CD4-positive, alpha-beta T cell (primary cell): ENCODE data around the gene CREBZF. TPM values are rescaled to one million over a fixed set of nuclear protein-coding genes. Genes with fewer than 3 reads are reported as not detected.
A peak's percentile ranks its signal among the peaks of the same experiment; 100 is the strongest.

Experiments
- ATAC-seq: fragments of 200-7000 bp; cut with Tn5 transposase; one replicate; pipeline ENCODE4 v1.10.0; 2022; ENCODE audit warnings: mild to moderate bottlenecking; ENCODE audit not compliant: poor library complexity
- CTCF ChIA-PET: fragments of 350-600 bp; sonication (Branson Sonifier 250); formaldehyde crosslinking; loops from one replicate; lab custom pipeline; 2021; ENCODE audit warnings: antibody characterized with exemption, inconsistent platforms; lab: Charles Lee
- POLR2A ChIA-PET: fragments of 350-600 bp; sonication (Branson Sonifier 250); formaldehyde crosslinking; loops from one replicate; lab custom pipeline; 2021; ENCODE audit warnings: antibody characterized with exemption, inconsistent platforms; lab: Charles Lee
- DNase-seq, 14 experiments: peaks; one replicate each; pipeline ENCODE4 v3.0.0-alpha.2; 2013 to 2020; ENCODE audit warnings: mixed read lengths in 2 of 14
- H3K27ac ChIP-seq, 2 donors: one replicate each; pipeline versions ENCODE4 v1.5.1 to v1.7.0; 2013; ENCODE audit warnings: low read length in 2 of 2, low read depth in 1 of 2, mild to moderate bottlenecking in 1 of 2
- H3K27me3 ChIP-seq, 2 experiments: 1 replicate in 1 of 2; 2 replicates in 1 of 2; pipeline versions ENCODE4 v1.6.1 to v1.7.0; 2013; ENCODE audit warnings: low read length in 2 of 2, control low read depth in 1 of 2, mild to moderate bottlenecking in 1 of 2, moderate library complexity in 1 of 2; ENCODE audit not compliant: insufficient read depth in 2 of 2, control insufficient read depth in 1 of 2
- H3K36me3 ChIP-seq: one replicate; pipeline ENCODE4 v1.6.1; 2013; ENCODE audit warnings: low read length, control low read depth; ENCODE audit not compliant: insufficient read depth
- H3K4me1 ChIP-seq: one replicate; pipeline ENCODE4 v1.6.1; 2013; ENCODE audit warnings: low read length, control low read depth; ENCODE audit not compliant: insufficient read depth
- H3K4me3 ChIP-seq: one replicate; pipeline ENCODE4 v1.5.1; 2013; ENCODE audit warnings: mild to moderate bottlenecking, low read length, moderate library complexity
- H3K9me3 ChIP-seq, 2 experiments: 1 replicate in 1 of 2; 2 replicates in 1 of 2; pipeline versions ENCODE4 v1.6.1 to v1.7.0; 2013; ENCODE audit warnings: low read length in 2 of 2, mild to moderate bottlenecking in 2 of 2, control low read depth in 1 of 2, moderate library complexity in 1 of 2; ENCODE audit not compliant: control insufficient read depth in 1 of 2, insufficient read depth in 1 of 2
- H3K27ac Mint-ChIP-seq: one replicate; pipeline ENCODE4 v1.8.0; 2020; ENCODE audit warnings: mixed read lengths
- H3K27me3 Mint-ChIP-seq: one replicate; pipeline ENCODE4 v1.8.0; 2021; ENCODE audit warnings: mixed read lengths
- H3K36me3 Mint-ChIP-seq: one replicate; pipeline ENCODE4 v1.8.0; 2021; ENCODE audit warnings: low read depth, mixed read lengths
- H3K4me1 Mint-ChIP-seq: one replicate; pipeline ENCODE4 v1.8.0; 2021; ENCODE audit warnings: low read depth, mixed read lengths
- H3K4me3 Mint-ChIP-seq: one replicate; pipeline ENCODE4 v1.8.0; 2020; ENCODE audit warnings: mild to moderate bottlenecking, mixed read lengths
- H3K9me3 Mint-ChIP-seq: one replicate; pipeline ENCODE4 v1.8.0; 2020; ENCODE audit warnings: mixed read lengths
- intact Hi-C, 2 experiments: fragments of 100-400 bp; cut with DNase I in 1 of 2; cut with micrococcal nuclease in 1 of 2; formaldehyde crosslinking; loops; one replicate each; pipeline versions ENCODE4 v1.15.1 to v1.9.0; 2023 to 2025; cut with DNase I, micrococcal nuclease
- total RNA-seq, 174 experiments: library from RNA in 2 of 174; stranded (reverse) in 2 of 174; gene quantifications; one replicate each; pipeline ENCODE4 v1.2.3 and lab custom pipeline; 2021 to 2026
- TF ChIP-seq, protein P1 (sequence below): fragments of 200-600 bp; IDR thresholded peaks from one replicate; pipeline ENCODE4 v1.8.0; 2022; ENCODE audit warnings: antibody characterized with exemption, mild to moderate bottlenecking

Gene CREBZF
- total RNA-seq, 2 experiments from 2014 or later = 54.8 to 55.9 TPM

DNA sequence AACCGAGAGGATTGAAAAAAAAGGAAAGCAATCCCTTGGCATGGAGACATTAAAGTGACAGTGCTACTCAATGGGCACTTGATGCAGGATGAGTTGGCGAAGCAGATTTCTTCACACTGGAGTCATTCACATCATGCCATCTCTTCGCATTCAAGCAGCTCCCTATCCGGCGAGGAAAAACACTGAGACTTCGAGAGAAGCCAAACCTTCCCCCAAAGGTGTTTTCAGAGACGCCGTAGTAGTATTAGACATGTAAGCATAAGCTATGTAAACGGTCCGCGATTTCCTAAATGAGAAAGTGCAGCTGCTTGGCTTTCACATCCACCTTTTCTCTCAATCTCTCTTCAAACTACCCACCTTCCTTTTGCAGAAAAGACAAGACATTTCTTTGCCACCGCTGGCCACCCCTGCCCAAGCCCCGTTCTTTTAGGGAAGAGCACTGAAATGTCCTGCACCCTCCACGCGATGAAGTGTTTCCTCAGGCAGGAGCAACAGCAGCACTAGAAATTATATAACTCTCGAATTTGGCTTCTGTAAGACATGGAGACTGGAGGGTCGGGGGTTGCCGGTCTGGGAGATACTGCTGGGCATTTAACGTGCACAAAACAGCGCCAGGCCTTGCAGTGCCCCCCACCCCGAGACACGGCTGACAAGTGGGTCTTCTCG is 37.5 kb downstream of the CREBZF start, which contains the start of gene DLG2:
DLG2 (minus strand) TSS at position 13 of the 666 bp plus-strand sequence.
- peaks cover 59% of the 10 kb centered on the region for H3K4me1 Mint-ChIP-seq
- intact Hi-C loops = loop anchor here (1.0 to 10.0 kb wide), 7 partner anchors 127 to 1407 kb away; partner anchors contain the start of genes HIKESHI (in 2 of the 2), PICALM (in 1 of the 2) and TMEM135 (in 1 of the 2)
- peak; percentile 7 for ATAC-seq

DNA sequence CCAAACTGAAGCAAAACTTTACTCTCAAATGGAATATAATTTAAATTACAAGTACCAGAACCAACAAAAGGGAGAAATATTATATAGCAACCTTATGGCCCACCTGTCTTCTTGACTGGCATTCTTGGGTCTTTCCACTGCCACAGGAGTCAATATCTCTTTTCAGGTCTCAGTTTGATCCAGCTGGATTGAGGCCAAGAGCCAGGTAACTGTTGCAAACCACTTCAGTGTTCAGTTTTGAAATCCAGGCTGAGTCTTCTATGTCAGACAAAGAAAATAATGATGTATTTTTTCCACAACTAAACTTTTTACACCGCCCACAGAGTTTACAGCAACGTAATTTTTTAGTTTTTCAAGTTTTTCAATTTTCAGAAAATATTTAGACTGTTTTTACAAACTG is 38.4 kb downstream of the CREBZF start:
- Mint-ChIP-seq H3K4me3 (peak overlapping the region; percentile 96), H3K36me3 (peaks cover 30% of the 10 kb centered on the region), H3K27ac (peak overlapping the region; percentile 92), H3K27me3 (no peaks in the 10 kb centered on the region), H3K4me1 (peaks cover 59% of the 10 kb centered on the region), H3K9me3 (no peaks in the 10 kb centered on the region)
- Histone ChIP-seq H3K4me3 (no peak overlapping the region), H3K36me3 (peaks cover 12% of the 10 kb centered on the region), H3K27ac (no peak overlapping the region), H3K27me3 (no peaks in the 10 kb centered on the region), H3K9me3 (no peaks in the 10 kb centered on the region), H3K4me1 (peaks cover 13% of the 10 kb centered on the region)
- TF ChIP-seq, protein P1, sequence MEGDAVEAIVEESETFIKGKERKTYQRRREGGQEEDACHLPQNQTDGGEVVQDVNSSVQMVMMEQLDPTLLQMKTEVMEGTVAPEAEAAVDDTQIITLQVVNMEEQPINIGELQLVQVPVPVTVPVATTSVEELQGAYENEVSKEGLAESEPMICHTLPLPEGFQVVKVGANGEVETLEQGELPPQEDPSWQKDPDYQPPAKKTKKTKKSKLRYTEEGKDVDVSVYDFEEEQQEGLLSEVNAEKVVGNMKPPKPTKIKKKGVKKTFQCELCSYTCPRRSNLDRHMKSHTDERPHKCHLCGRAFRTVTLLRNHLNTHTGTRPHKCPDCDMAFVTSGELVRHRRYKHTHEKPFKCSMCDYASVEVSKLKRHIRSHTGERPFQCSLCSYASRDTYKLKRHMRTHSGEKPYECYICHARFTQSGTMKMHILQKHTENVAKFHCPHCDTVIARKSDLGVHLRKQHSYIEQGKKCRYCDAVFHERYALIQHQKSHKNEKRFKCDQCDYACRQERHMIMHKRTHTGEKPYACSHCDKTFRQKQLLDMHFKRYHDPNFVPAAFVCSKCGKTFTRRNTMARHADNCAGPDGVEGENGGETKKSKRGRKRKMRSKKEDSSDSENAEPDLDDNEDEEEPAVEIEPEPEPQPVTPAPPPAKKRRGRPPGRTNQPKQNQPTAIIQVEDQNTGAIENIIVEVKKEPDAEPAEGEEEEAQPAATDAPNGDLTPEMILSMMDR = no peak
- intact Hi-C loops = loop anchor here (5.0 to 10.0 kb wide), 6 partner anchors 128 to 1408 kb away; partner anchors contain the start of genes HIKESHI (in 2 of the 2), PICALM (in 1 of the 2) and TMEM135 (in 1 of the 2)
- peak in 1 of 14 experiments; percentile 8 for DNase-seq
- ATAC-seq = no peak
- CTCF ChIA-PET = interaction anchor here (1.3 kb wide), 1 partner anchor 228 kb away, joined by 3 read pairs; the partner anchor contains the start of gene CCDC83
- POLR2A ChIA-PET = interaction anchor here (1.5 to 5.8 kb wide), 4 partner anchors 11 to 618 kb away, joined by 4 to 84 read pairs (median 32); partner anchors contain the start of genes CREBZF, EED and TMEM126A

More for the DNA sequence above, 37.5 kb downstream of the CREBZF start, which contains the start of gene DLG2:
- Histone ChIP-seq H3K36me3 (peaks cover 20% of the 10 kb centered on the region), H3K4me1 (peaks cover 13% of the 10 kb centered on the region), H3K9me3 (no peaks in the 10 kb centered on the region), H3K27me3 (no peaks in the 10 kb centered on the region), H3K4me3 (peak within 1 kb of the TSS; percentile 71), H3K27ac (peak within 1 kb of the TSS; percentile 62 to 83)
- Mint-ChIP-seq H3K9me3 (no peaks in the 10 kb centered on the region), H3K36me3 (peaks cover 39% of the 10 kb centered on the region), H3K27ac (peak within 1 kb of the TSS; percentile 92), H3K4me3 (peak within 1 kb of the TSS; percentile 96), H3K27me3 (no peaks in the 10 kb centered on the region)
- peak in 3 of 14 experiments; percentile 6 to 35 (median 14) for DNase-seq
- TF ChIP-seq, protein P1 = no peak
- ChIA-PET POLR2A (interaction anchor here (0.9 to 5.8 kb wide), 14 partner anchors 10 to 617 kb away, joined by 3 to 84 read pairs (median 4); partner anchors contain the start of genes CCDC83, CREBZF, EED and PICALM), CTCF (interaction anchor here (0.8 to 1.3 kb wide), 5 partner anchors 14 to 228 kb away, joined by 3 read pairs; partner anchors contain the start of genes CCDC83 and CREBZF)

DNA sequence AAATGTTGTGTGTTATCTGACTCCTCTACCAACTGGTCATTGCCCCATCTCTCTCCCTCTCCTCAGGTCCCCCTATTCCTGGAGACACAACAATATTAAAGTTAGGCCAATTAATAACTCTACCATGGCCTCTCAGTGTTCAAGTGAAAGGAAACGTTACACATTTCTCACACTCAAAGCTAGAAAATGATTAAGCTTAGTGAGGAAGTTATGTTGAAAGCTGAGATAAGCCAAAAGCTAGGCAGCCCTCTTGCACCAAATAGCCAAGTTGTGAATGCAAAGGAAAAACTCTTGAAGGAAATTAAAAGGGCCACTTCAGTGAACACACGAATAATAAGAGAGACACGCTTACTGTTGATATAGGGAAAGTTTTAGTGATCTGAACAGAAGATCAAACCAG is 44.7 kb downstream of the CREBZF start:
- Mint-ChIP-seq H3K36me3 (no peaks in the 10 kb centered on the region), H3K4me3 (no peak overlapping the region), H3K9me3 (no peaks in the 10 kb centered on the region), H3K27me3 (no peaks in the 10 kb centered on the region), H3K27ac (no peak overlapping the region), H3K4me1 (peaks cover 11% of the 10 kb centered on the region)
- Histone ChIP-seq H3K9me3 (no peaks in the 10 kb centered on the region), H3K4me1 (no peaks in the 10 kb centered on the region), H3K4me3 (no peak overlapping the region), H3K36me3 (no peaks in the 10 kb centered on the region), H3K27me3 (no peaks in the 10 kb centered on the region), H3K27ac (no peak overlapping the region)
- ChIA-PET CTCF (no interaction called here), POLR2A (interaction anchor here (0.6 kb wide), 1 partner anchor 43 kb away, joined by 3 read pairs; no protein-coding TSS in a partner anchor)
- intact Hi-C loops = loop anchor here (10.0 kb wide), 3 partner anchors 135 to 1415 kb away; partner anchors contain the start of genes HIKESHI (in 1 of the 2) and TMEM135 (in 1 of the 2)
- ATAC-seq (no peak), DNase-seq (no peak)
- TF ChIP-seq, protein P1 = no peak
